ENCODE measurements around the gene ACVR1. TPM values are rescaled to one million over a fixed set of nuclear protein-coding genes. Genes with fewer than 3 reads are reported as not detected.

Gene ACVR1
- total and polyA plus RNA-seq, 2 donors, result 3.0 to 8.0 TPM

GRCh38 chr2:157911246-157911645 lies 35.1 kb upstream of the ACVR1 start:
- DNase-seq (ENCODE audit: low read depth in 6 of 9, low spot score in 9 of 9), result no peak
- Histone ChIP-seq H3K4me1 (ENCODE audit: control insufficient read depth in 2 of 2, insufficient read depth in 2 of 2, low read length in 2 of 2) (no peaks in the 10 kb centered on the region), H3K9me3 (ENCODE audit: control insufficient read depth in 2 of 2, insufficient read depth in 1 of 2, low read length in 1 of 2) (no peaks in the 10 kb centered on the region), H3K27me3 (ENCODE audit: control insufficient read depth in 2 of 2, insufficient read depth in 1 of 2, low read length in 1 of 2) (no peaks in the 10 kb centered on the region), H3K4me3 (ENCODE audit: low read length in 2 of 2) (no peak overlapping the region), H3K27ac (ENCODE audit: low read depth in 1 of 2, low read length in 1 of 2) (no peak overlapping the region), H3K36me3 (ENCODE audit: control insufficient read depth in 2 of 2, insufficient read depth in 2 of 2, low read length in 1 of 2) (no peaks in the 10 kb centered on the region)

GRCh38 chr2:157905092-157905491 lies 29.0 kb upstream of the ACVR1 start:
- H3K36me3 ChIP-seq (ENCODE audit: control insufficient read depth in 2 of 2, insufficient read depth in 2 of 2, low read length in 1 of 2), result no peaks in the 10 kb centered on the region
- no peak for DNase-seq (ENCODE audit: low read depth in 6 of 9, low spot score in 9 of 9)
- no peaks in the 10 kb centered on the region for H3K27me3 ChIP-seq (ENCODE audit: control insufficient read depth in 2 of 2, insufficient read depth in 1 of 2, low read length in 1 of 2)
- H3K4me1 ChIP-seq (ENCODE audit: control insufficient read depth in 2 of 2, insufficient read depth in 2 of 2, low read length in 2 of 2), result peaks cover 3% of the 10 kb centered on the region in 2 donors
- no peak overlapping the region for H3K27ac ChIP-seq (ENCODE audit: low read depth in 1 of 2, low read length in 1 of 2)
- H3K9me3 ChIP-seq (ENCODE audit: control insufficient read depth in 2 of 2, insufficient read depth in 1 of 2, low read length in 1 of 2), result no peaks in the 10 kb centered on the region
- no peak overlapping the region for H3K4me3 ChIP-seq (ENCODE audit: low read length in 2 of 2)
- 99% methylated on average over 4 of the region's 4 CpGs for WGBS

DNA sequence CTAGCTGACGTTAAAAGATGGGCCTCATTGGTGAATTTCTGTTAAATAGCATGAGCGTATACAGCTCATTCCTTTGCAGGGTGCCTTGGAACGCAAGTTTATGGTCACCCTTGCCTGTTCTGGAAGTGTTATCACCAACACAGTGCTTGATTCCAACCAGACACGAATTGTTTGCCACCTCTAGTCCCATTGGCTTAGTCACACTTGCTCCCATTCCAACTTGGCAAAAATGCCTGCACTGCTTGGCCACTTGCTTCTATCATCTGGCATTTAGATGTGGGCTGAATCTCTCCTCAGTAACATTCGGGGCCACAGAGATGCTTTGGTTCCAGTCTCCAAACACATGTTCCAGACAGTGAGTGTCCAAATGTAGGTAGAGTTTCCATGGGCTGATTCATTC lies 27.5 kb upstream of the ACVR1 start:
- WGBS, result 96% methylated on average over 5 of the region's 5 CpGs

GRCh38 chr2:157903151-157903550 lies 27.0 kb upstream of the ACVR1 start:
- Histone ChIP-seq H3K27ac (ENCODE audit: low read depth in 1 of 2, low read length in 1 of 2) (no peak overlapping the region), H3K36me3 (ENCODE audit: control insufficient read depth in 2 of 2, insufficient read depth in 2 of 2, low read length in 1 of 2) (no peaks in the 10 kb centered on the region), H3K9me3 (ENCODE audit: control insufficient read depth in 2 of 2, insufficient read depth in 1 of 2, low read length in 1 of 2) (no peaks in the 10 kb centered on the region), H3K4me3 (ENCODE audit: low read length in 2 of 2) (no peak overlapping the region), H3K27me3 (ENCODE audit: control insufficient read depth in 2 of 2, insufficient read depth in 1 of 2, low read length in 1 of 2) (no peaks in the 10 kb centered on the region), H3K4me1 (ENCODE audit: control insufficient read depth in 2 of 2, insufficient read depth in 2 of 2, low read length in 2 of 2) (peaks cover 8 to 18% of the 10 kb centered on the region in 2 donors)
- DNase-seq (ENCODE audit: low read depth in 6 of 9, low spot score in 9 of 9), result no peak
- WGBS, result 98% methylated on average over 4 of the region's 4 CpGs

More for the DNA sequence above, 27.5 kb upstream of the ACVR1 start:
- H3K4me1 ChIP-seq (ENCODE audit: control insufficient read depth in 2 of 2, insufficient read depth in 2 of 2, low read length in 2 of 2), result peaks cover 4 to 14% of the 10 kb centered on the region in 2 donors
- no peak overlapping the region for H3K4me3 ChIP-seq (ENCODE audit: low read length in 2 of 2)
- no peaks in the 10 kb centered on the region for H3K27me3 ChIP-seq (ENCODE audit: control insufficient read depth in 2 of 2, insufficient read depth in 1 of 2, low read length in 1 of 2)
- H3K9me3 ChIP-seq (ENCODE audit: control insufficient read depth in 2 of 2, insufficient read depth in 1 of 2, low read length in 1 of 2), result no peaks in the 10 kb centered on the region
- no peak overlapping the region for H3K27ac ChIP-seq (ENCODE audit: low read depth in 1 of 2, low read length in 1 of 2)
- DNase-seq (ENCODE audit: low read depth in 6 of 9, low spot score in 9 of 9), result no peak
- H3K36me3 ChIP-seq (ENCODE audit: control insufficient read depth in 2 of 2, insufficient read depth in 2 of 2, low read length in 1 of 2), result no peaks in the 10 kb centered on the region

- Histone ChIP-seq H3K9me3 (ENCODE audit: control insufficient read depth in 2 of 2, insufficient read depth in 1 of 2, low read length in 1 of 2) (no peaks in the 10 kb centered on the region), H3K4me1 (ENCODE audit: control insufficient read depth in 2 of 2, insufficient read depth in 2 of 2, low read length in 2 of 2) (peaks cover 8 to 23% of the 10 kb centered on the region in 2 donors), H3K36me3 (ENCODE audit: control insufficient read depth in 2 of 2, insufficient read depth in 2 of 2, low read length in 1 of 2) (no peaks in the 10 kb centered on the region), H3K27ac (ENCODE audit: low read depth in 1 of 2, low read length in 1 of 2) (no peak overlapping the region), H3K4me3 (ENCODE audit: low read length in 2 of 2) (no peak overlapping the region), H3K27me3 (ENCODE audit: control insufficient read depth in 2 of 2, insufficient read depth in 1 of 2, low read length in 1 of 2) (no peaks in the 10 kb centered on the region)
- DNase-seq (ENCODE audit: low read depth in 6 of 9, low spot score in 9 of 9), result no peak
- 89% methylated on average over 1 of the region's 1 CpG for WGBS
These were observed 26.6 kb upstream of the ACVR1 start for GRCh38 chr2:157902692-157903091.

DNA sequence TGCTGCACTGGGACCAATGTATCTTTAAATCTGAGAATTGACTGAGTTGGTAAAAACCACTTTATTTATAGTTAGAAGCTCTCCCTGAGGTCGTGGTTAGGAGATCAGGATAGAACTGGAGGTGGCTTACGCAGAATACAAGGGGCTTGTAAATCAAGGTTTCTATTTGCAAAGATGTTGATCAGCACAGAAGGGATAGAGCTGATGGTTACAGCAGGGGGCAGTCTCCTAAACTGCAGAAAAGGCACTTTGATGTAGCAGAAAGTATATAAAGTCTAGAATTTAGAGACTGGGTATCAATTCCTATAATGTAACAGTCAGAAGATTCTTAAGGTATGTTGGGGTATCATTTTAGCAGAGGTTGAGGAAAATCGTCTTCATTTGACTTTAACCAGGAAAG lies 25.2 kb upstream of the ACVR1 start:
- H3K9me3 ChIP-seq (ENCODE audit: control insufficient read depth in 2 of 2, insufficient read depth in 1 of 2, low read length in 1 of 2), result no peaks in the 10 kb centered on the region
- DNase-seq (ENCODE audit: low read depth in 6 of 9, low spot score in 9 of 9), result peak in 1 of 9 donors; percentile 28
- 64% methylated on average over 3 of the region's 3 CpGs for WGBS
- no peak overlapping the region for H3K27ac ChIP-seq (ENCODE audit: low read depth in 1 of 2, low read length in 1 of 2)
- H3K4me1 ChIP-seq (ENCODE audit: control insufficient read depth in 2 of 2, insufficient read depth in 2 of 2, low read length in 2 of 2), result peaks cover 14 to 33% of the 10 kb centered on the region in 2 donors
- H3K36me3 ChIP-seq (ENCODE audit: control insufficient read depth in 2 of 2, insufficient read depth in 2 of 2, low read length in 1 of 2), result no peaks in the 10 kb centered on the region
- H3K4me3 ChIP-seq (ENCODE audit: low read length in 2 of 2), result no peak overlapping the region
- no peaks in the 10 kb centered on the region for H3K27me3 ChIP-seq (ENCODE audit: control insufficient read depth in 2 of 2, insufficient read depth in 1 of 2, low read length in 1 of 2)

GRCh38 chr2:157900684-157901083 lies 24.6 kb upstream of the ACVR1 start:
- WGBS, result 48% methylated on average over 2 of the region's 2 CpGs
- H3K27ac ChIP-seq (ENCODE audit: low read depth in 1 of 2, low read length in 1 of 2), result no peak overlapping the region

DNA sequence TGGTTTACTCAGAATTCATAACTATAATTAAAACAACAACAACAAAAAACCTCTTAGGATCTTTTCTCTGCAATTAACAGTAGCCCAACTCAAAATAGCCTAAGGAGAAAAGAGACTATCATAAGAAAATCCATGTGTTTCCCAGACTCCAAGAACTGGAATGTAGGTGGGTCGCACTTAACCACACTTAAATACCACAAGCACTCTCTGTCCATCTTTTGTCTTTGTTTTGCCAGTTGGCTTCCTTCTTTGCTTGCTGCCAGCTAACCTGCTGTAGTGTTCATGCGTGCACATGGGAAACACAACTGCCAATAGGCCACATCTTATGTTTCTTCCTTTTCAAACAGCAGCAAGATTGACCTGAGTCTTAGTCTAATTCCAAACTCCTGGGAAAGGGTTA lies 24.1 kb upstream of the ACVR1 start:
- Histone ChIP-seq H3K36me3 (ENCODE audit: control insufficient read depth in 2 of 2, insufficient read depth in 2 of 2, low read length in 1 of 2) (no peaks in the 10 kb centered on the region), H3K27me3 (ENCODE audit: control insufficient read depth in 2 of 2, insufficient read depth in 1 of 2, low read length in 1 of 2) (no peaks in the 10 kb centered on the region), H3K4me3 (ENCODE audit: low read length in 2 of 2) (no peak overlapping the region), H3K4me1 (ENCODE audit: control insufficient read depth in 2 of 2, insufficient read depth in 2 of 2, low read length in 2 of 2) (peaks cover 14 to 36% of the 10 kb centered on the region in 2 donors), H3K9me3 (ENCODE audit: control insufficient read depth in 2 of 2, insufficient read depth in 1 of 2, low read length in 1 of 2) (no peaks in the 10 kb centered on the region), H3K27ac (ENCODE audit: low read depth in 1 of 2, low read length in 1 of 2) (peak overlapping the region in 1 of 2 donors; percentile 31)
- no peak for DNase-seq (ENCODE audit: low read depth in 6 of 9, low spot score in 9 of 9)
- WGBS, result 90% methylated on average over 2 of the region's 2 CpGs

More at GRCh38 chr2:157900684-157901083, 24.6 kb upstream of the ACVR1 start:
- Histone ChIP-seq H3K4me3 (ENCODE audit: low read length in 2 of 2) (no peak overlapping the region), H3K27me3 (ENCODE audit: control insufficient read depth in 2 of 2, insufficient read depth in 1 of 2, low read length in 1 of 2) (no peaks in the 10 kb centered on the region), H3K36me3 (ENCODE audit: control insufficient read depth in 2 of 2, insufficient read depth in 2 of 2, low read length in 1 of 2) (no peaks in the 10 kb centered on the region), H3K4me1 (ENCODE audit: control insufficient read depth in 2 of 2, insufficient read depth in 2 of 2, low read length in 2 of 2) (peaks cover 14 to 33% of the 10 kb centered on the region in 2 donors), H3K9me3 (ENCODE audit: control insufficient read depth in 2 of 2, insufficient read depth in 1 of 2, low read length in 1 of 2) (no peaks in the 10 kb centered on the region)
- DNase-seq (ENCODE audit: low read depth in 6 of 9, low spot score in 9 of 9), result no peak

- Histone ChIP-seq H3K4me1 (ENCODE audit: control insufficient read depth in 2 of 2, insufficient read depth in 2 of 2, low read length in 2 of 2) (peaks cover 14 to 39% of the 10 kb centered on the region in 2 donors), H3K4me3 (ENCODE audit: low read length in 2 of 2) (no peak overlapping the region), H3K9me3 (ENCODE audit: control insufficient read depth in 2 of 2, insufficient read depth in 1 of 2, low read length in 1 of 2) (no peaks in the 10 kb centered on the region), H3K36me3 (ENCODE audit: control insufficient read depth in 2 of 2, insufficient read depth in 2 of 2, low read length in 1 of 2) (no peaks in the 10 kb centered on the region), H3K27me3 (ENCODE audit: control insufficient read depth in 2 of 2, insufficient read depth in 1 of 2, low read length in 1 of 2) (no peaks in the 10 kb centered on the region), H3K27ac (ENCODE audit: low read depth in 1 of 2, low read length in 1 of 2) (peak overlapping the region in 1 of 2 donors; percentile 63)
- 58% methylated on average over 7 of the region's 7 CpGs for WGBS
- peak in 1 of 9 donors; percentile 35 for DNase-seq (ENCODE audit: low read depth in 6 of 9, low spot score in 9 of 9)
These were observed 23.2 kb upstream of the ACVR1 start for GRCh38 chr2:157899125-157899839.
